Measurements from ENCODE around the gene ENOX1. TPM values are rescaled to one million over a fixed set of nuclear protein-coding genes. Genes with fewer than 3 reads are reported as not detected.
A peak's percentile ranks its signal among the peaks of the same experiment; 100 is the strongest.

Gene ENOX1
- polyA plus RNA-seq, 3 donors, result 0.04 TPM; not detected in 2

DNA sequence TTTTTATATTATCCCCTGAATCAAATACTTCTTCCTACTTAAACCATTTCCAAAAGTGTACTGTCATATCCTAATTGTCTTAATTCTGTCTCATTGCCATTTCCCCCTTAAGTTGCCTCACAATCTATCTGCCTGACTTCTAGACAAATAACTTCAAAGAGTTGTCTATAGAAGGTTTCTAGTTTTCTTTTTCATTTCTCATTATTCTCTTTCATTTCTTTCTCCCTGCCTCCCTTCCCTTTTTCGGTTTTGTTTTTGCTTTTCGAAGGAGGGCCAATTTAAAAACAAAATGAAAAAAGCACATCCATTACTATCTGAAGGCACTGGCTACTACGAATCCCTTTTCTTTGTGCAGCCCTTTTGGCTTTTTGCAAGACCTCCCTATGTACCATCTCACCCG is 396.2 kb downstream of the ENOX1 start:
- TF ChIP-seq, protein P1, sequence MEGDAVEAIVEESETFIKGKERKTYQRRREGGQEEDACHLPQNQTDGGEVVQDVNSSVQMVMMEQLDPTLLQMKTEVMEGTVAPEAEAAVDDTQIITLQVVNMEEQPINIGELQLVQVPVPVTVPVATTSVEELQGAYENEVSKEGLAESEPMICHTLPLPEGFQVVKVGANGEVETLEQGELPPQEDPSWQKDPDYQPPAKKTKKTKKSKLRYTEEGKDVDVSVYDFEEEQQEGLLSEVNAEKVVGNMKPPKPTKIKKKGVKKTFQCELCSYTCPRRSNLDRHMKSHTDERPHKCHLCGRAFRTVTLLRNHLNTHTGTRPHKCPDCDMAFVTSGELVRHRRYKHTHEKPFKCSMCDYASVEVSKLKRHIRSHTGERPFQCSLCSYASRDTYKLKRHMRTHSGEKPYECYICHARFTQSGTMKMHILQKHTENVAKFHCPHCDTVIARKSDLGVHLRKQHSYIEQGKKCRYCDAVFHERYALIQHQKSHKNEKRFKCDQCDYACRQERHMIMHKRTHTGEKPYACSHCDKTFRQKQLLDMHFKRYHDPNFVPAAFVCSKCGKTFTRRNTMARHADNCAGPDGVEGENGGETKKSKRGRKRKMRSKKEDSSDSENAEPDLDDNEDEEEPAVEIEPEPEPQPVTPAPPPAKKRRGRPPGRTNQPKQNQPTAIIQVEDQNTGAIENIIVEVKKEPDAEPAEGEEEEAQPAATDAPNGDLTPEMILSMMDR (IDR thresholded peaks at IDR 0.05), result no peak
- H3K4me1 Mint-ChIP-seq, result peaks cover 4% of the 10 kb centered on the region
- no peaks in the 10 kb centered on the region for H4K20me1 ChIP-seq (ENCODE audit: insufficient read depth, low read length)
- H3K27ac ChIP-seq (ENCODE audit: low read depth in 1 of 2, low read length in 2 of 2), result peak overlapping the region in 1 of 2 donors; percentile 54
- H2AFZ ChIP-seq (ENCODE audit: insufficient read depth, low read depth, low read length, poor library complexity, severe bottlenecking), result peak overlapping the region; percentile 56
- no peaks in the 10 kb centered on the region for H3K9me3 ChIP-seq (replicated peaks in 1 of 2; ENCODE audit: control insufficient read depth in 1 of 2, insufficient read depth in 1 of 2, low read length in 2 of 2)
- H3K36me3 Mint-ChIP-seq, result no peaks in the 10 kb centered on the region
- H3K79me2 ChIP-seq (ENCODE audit: insufficient read depth, low read length), result no peaks in the 10 kb centered on the region
- DNase-seq, result no peak
- peak overlapping the region; percentile 18 to 72 (median 51) for H3K4me3 ChIP-seq (replicated peaks in 1 of 3; ENCODE audit: low read depth in 2 of 3, low read length in 3 of 3)
- intact Hi-C loops (cut with micrococcal nuclease), result no loop called here
- peaks cover 0 to 2% (median 0%) of the 10 kb centered on the region in 7 donors for H3K9me3 Mint-ChIP-seq
- no peaks in the 10 kb centered on the region for H3K27me3 ChIP-seq (ENCODE audit: control insufficient read depth in 2 of 2, insufficient read depth in 2 of 2, low read length in 2 of 2)
- no peak overlapping the region for H3K4me3 Mint-ChIP-seq
- H3K27me3 Mint-ChIP-seq (ENCODE audit: low read depth in 3 of 3), result peaks cover 0 to 3% (median 0%) of the 10 kb centered on the region in 3 donors
- no peak overlapping the region for H3K27ac Mint-ChIP-seq
- WGBS (ENCODE audit: insufficient coverage), result 14% methylated on average over 2 of the region's 4 CpGs
- peak overlapping the region; percentile 82 for H3K4me2 ChIP-seq (replicated peaks; ENCODE audit: extremely low read depth, low read length, poor library complexity, severe bottlenecking)
- peaks cover 20 to 28% of the 10 kb centered on the region in 2 donors for H3K4me1 ChIP-seq (ENCODE audit: control insufficient read depth in 1 of 2, insufficient read depth in 2 of 2, low read length in 2 of 2)
- H3K36me3 ChIP-seq (replicated peaks in 1 of 2; ENCODE audit: control insufficient read depth in 1 of 2, insufficient read depth in 2 of 2, low read length in 2 of 2), result no peaks in the 10 kb centered on the region
- peak overlapping the region; percentile 30 for H3K9ac ChIP-seq (ENCODE audit: insufficient read depth, low read length, poor library complexity, severe bottlenecking)

DNA sequence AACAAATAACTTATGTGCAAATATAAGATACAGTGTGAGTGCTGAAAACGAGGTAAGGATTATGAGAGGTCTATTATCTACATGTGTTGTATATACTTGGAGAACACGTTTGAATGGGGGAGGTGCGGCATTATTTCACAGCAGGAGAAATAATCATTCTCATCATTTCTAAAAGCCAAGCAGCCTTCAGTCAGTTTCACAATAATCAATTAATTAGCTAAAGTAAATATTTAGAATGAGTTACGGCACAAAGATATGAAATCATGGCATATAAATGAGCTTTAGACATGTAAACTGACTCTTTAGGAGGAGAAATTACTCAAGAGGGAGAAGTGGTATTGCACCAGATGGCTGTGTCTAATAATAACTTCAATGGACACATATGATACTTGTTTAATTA is 396.8 kb downstream of the ENOX1 start:
- no peak overlapping the region for H3K27ac Mint-ChIP-seq
- no CpG with 5 or more reads among the region's 4 CpGs for WGBS (ENCODE audit: insufficient coverage)
- intact Hi-C loops (cut with micrococcal nuclease), result no loop called here

More for the DNA sequence above, 396.8 kb downstream of the ENOX1 start:
- Histone ChIP-seq H3K27me3 (ENCODE audit: control insufficient read depth in 2 of 2, insufficient read depth in 2 of 2, low read length in 2 of 2) (no peaks in the 10 kb centered on the region), H3K79me2 (ENCODE audit: insufficient read depth, low read length) (no peaks in the 10 kb centered on the region), H3K4me2 (replicated peaks; ENCODE audit: extremely low read depth, low read length, poor library complexity, severe bottlenecking) (peak overlapping the region; percentile 82), H3K9ac (ENCODE audit: insufficient read depth, low read length, poor library complexity, severe bottlenecking) (no peak overlapping the region), H3K9me3 (replicated peaks in 1 of 2; ENCODE audit: control insufficient read depth in 1 of 2, insufficient read depth in 1 of 2, low read length in 2 of 2) (no peaks in the 10 kb centered on the region), H3K27ac (ENCODE audit: low read depth in 1 of 2, low read length in 2 of 2) (no peak overlapping the region), H2AFZ (ENCODE audit: insufficient read depth, low read depth, low read length, poor library complexity, severe bottlenecking) (no peak overlapping the region), H3K4me3 (replicated peaks in 1 of 3; ENCODE audit: low read depth in 2 of 3, low read length in 3 of 3) (peak overlapping the region in 1 of 3 experiments; percentile 72), H3K36me3 (replicated peaks in 1 of 2; ENCODE audit: control insufficient read depth in 1 of 2, insufficient read depth in 2 of 2, low read length in 2 of 2) (no peaks in the 10 kb centered on the region), H4K20me1 (ENCODE audit: insufficient read depth, low read length) (no peaks in the 10 kb centered on the region), H3K4me1 (ENCODE audit: control insufficient read depth in 1 of 2, insufficient read depth in 2 of 2, low read length in 2 of 2) (peaks cover 20 to 28% of the 10 kb centered on the region in 2 donors)
- no peaks in the 10 kb centered on the region for H3K36me3 Mint-ChIP-seq
- peaks cover 4% of the 10 kb centered on the region for H3K4me1 Mint-ChIP-seq
- peaks cover 0 to 2% (median 0%) of the 10 kb centered on the region in 7 donors for H3K9me3 Mint-ChIP-seq
- TF ChIP-seq, protein P1 (IDR thresholded peaks at IDR 0.05), result no peak
- H3K4me3 Mint-ChIP-seq, result no peak overlapping the region
- peaks cover 0 to 3% (median 0%) of the 10 kb centered on the region in 3 donors for H3K27me3 Mint-ChIP-seq (ENCODE audit: low read depth in 3 of 3)
- peak in 1 of 3 donors; percentile 33 for DNase-seq
